SK-N-SH treated with all-trans-retinoic acid at 6 μM for 48 hours (cell line): Measurements from ENCODE around the gene ITPR2.

Source experiments
- ARNTL ChIP-seq: fragments of 450-650 bp; formaldehyde crosslinking; IDR thresholded peaks from 2 replicates; pipeline ENCODE4 v1.5.0; 2020; ENCODE audit warnings: low read depth, mild to moderate bottlenecking, moderate library complexity, borderline replicate concordance
- CSDC2 ChIP-seq: fragments of 250-450 bp; sonication (Bioruptor Pico); IDR thresholded peaks from 2 replicates; pipeline ENCODE4 v1.5.0; 2020; ENCODE audit warnings: mild to moderate bottlenecking, moderate library complexity
- ISL1 ChIP-seq: fragments of 250-450 bp; sonication (Bioruptor Pico); IDR thresholded peaks from 2 replicates; pipeline ENCODE4 v2.1.2; 2022; ENCODE audit warnings: mild to moderate bottlenecking, moderate library complexity
- RARB ChIP-seq: fragments of 250-450 bp; sonication (Bioruptor Pico); IDR thresholded peaks from 2 replicates; pipeline ENCODE4 v1.8.0; 2021; ENCODE audit warnings: mild to moderate bottlenecking, moderate library complexity
- SNAI2 ChIP-seq: fragments of 250-450 bp; sonication (Bioruptor Pico); IDR thresholded peaks from 2 replicates; pipeline ENCODE4 v1.5.0; 2020; ENCODE audit warnings: mild to moderate bottlenecking, moderate library complexity
- TOX ChIP-seq: fragments of 250-450 bp; sonication (Bioruptor Pico); IDR thresholded peaks from 2 replicates; pipeline ENCODE4 v1.8.0; 2021; ENCODE audit warnings: mild to moderate bottlenecking, moderate library complexity, borderline replicate concordance
- ZFP30 ChIP-seq: fragments of 450-650 bp; formaldehyde crosslinking; IDR thresholded peaks from 2 replicates; pipeline ENCODE4 v1.5.0; 2022; ENCODE audit warnings: mild to moderate bottlenecking, moderate library complexity
- TF ChIP-seq, protein P1 (sequence below): fragments of 250-450 bp; sonication (Bioruptor Pico); IDR thresholded peaks from 2 replicates; pipeline ENCODE4 v1.8.0; 2020; ENCODE audit warnings: mild to moderate bottlenecking, moderate library complexity, borderline replicate concordance
- TF ChIP-seq, protein P2 (sequence below): fragments of 250-450 bp; sonication (Bioruptor Pico); IDR thresholded peaks from 2 replicates; pipeline ENCODE4 v1.5.1; 2020; ENCODE audit warnings: low read depth, mild to moderate bottlenecking, moderate library complexity
- TF ChIP-seq, protein P3 (sequence below): fragments of 250-450 bp; sonication (Bioruptor Pico); IDR thresholded peaks from 2 replicates; pipeline ENCODE4 v1.5.1; 2021; ENCODE audit warnings: mild to moderate bottlenecking, moderate library complexity
- TF ChIP-seq, protein P4 (sequence below): fragments of 250-450 bp; sonication (Bioruptor Pico); IDR thresholded peaks from 2 replicates; pipeline ENCODE4 v1.8.0; 2021; ENCODE audit warnings: low read depth, mild to moderate bottlenecking, moderate library complexity, borderline replicate concordance

DNA sequence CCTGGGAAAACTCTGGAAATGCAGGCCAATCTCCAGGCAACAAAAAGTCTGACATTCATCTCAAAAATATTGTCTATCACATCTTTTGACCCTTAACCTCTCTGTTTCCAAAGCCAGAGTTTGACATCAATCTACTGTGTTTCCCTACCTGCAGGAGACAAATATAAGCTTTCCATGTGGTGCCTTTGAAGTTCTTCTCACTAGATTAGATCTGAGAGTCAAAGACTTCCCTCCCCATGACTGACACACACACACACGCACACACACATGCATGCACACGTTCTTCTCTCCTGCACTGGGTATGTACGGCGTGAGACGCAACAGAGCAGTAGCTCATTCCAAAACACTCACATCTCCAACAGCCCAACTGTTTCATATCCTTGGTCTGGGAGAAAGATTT lies 8.1 kb upstream of the ITPR2 start:
- no peak for TF ChIP-seq ISL1
- TF ChIP-seq, protein P1, sequence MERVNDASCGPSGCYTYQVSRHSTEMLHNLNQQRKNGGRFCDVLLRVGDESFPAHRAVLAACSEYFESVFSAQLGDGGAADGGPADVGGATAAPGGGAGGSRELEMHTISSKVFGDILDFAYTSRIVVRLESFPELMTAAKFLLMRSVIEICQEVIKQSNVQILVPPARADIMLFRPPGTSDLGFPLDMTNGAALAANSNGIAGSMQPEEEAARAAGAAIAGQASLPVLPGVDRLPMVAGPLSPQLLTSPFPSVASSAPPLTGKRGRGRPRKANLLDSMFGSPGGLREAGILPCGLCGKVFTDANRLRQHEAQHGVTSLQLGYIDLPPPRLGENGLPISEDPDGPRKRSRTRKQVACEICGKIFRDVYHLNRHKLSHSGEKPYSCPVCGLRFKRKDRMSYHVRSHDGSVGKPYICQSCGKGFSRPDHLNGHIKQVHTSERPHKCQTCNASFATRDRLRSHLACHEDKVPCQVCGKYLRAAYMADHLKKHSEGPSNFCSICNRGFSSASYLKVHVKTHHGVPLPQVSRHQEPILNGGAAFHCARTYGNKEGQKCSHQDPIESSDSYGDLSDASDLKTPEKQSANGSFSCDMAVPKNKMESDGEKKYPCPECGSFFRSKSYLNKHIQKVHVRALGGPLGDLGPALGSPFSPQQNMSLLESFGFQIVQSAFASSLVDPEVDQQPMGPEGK (CRISPR knock-in tag), result no peak
- TF ChIP-seq, protein P2, sequence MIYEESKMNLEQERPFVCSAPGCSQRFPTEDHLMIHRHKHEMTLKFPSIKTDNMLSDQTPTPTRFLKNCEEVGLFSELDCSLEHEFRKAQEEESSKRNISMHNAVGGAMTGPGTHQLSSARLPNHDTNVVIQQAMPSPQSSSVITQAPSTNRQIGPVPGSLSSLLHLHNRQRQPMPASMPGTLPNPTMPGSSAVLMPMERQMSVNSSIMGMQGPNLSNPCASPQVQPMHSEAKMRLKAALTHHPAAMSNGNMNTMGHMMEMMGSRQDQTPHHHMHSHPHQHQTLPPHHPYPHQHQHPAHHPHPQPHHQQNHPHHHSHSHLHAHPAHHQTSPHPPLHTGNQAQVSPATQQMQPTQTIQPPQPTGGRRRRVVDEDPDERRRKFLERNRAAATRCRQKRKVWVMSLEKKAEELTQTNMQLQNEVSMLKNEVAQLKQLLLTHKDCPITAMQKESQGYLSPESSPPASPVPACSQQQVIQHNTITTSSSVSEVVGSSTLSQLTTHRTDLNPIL (CRISPR knock-in tag), result no peak
- TF ChIP-seq RARB (CRISPR knock-in tag), result no peak
- TF ChIP-seq, protein P3, sequence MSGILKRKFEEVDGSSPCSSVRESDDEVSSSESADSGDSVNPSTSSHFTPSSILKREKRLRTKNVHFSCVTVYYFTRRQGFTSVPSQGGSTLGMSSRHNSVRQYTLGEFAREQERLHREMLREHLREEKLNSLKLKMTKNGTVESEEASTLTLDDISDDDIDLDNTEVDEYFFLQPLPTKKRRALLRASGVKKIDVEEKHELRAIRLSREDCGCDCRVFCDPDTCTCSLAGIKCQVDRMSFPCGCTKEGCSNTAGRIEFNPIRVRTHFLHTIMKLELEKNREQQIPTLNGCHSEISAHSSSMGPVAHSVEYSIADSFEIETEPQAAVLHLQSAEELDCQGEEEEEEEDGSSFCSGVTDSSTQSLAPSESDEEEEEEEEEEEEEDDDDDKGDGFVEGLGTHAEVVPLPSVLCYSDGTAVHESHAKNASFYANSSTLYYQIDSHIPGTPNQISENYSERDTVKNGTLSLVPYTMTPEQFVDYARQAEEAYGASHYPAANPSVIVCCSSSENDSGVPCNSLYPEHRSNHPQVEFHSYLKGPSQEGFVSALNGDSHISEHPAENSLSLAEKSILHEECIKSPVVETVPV (CRISPR knock-in tag), result no peak
- TF ChIP-seq TOX (CRISPR knock-in tag), result no peak
- no peak for TF ChIP-seq SNAI2 (CRISPR knock-in tag)
- no peak for TF ChIP-seq CSDC2
- TF ChIP-seq ZFP30 (CRISPR knock-in tag), result no peak
- TF ChIP-seq ARNTL, result no peak
- TF ChIP-seq, protein P4, sequence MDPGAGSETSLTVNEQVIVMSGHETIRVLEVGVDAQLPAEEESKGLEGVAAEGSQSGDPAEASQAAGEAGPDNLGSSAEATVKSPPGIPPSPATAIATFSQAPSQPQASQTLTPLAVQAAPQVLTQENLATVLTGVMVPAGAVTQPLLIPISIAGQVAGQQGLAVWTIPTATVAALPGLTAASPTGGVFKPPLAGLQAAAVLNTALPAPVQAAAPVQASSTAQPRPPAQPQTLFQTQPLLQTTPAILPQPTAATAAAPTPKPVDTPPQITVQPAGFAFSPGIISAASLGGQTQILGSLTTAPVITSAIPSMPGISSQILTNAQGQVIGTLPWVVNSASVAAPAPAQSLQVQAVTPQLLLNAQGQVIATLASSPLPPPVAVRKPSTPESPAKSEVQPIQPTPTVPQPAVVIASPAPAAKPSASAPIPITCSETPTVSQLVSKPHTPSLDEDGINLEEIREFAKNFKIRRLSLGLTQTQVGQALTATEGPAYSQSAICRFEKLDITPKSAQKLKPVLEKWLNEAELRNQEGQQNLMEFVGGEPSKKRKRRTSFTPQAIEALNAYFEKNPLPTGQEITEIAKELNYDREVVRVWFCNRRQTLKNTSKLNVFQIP (CRISPR knock-in tag), result no peak
